Upper lobe of left lung (tissue), 6 donors: ENCODE results near the gene ORM2. TPM values are rescaled to one million over a fixed set of nuclear protein-coding genes. Genes with fewer than 3 reads are reported as not detected.

Experiments
- ATAC-seq, 2 donors: fragments of 200-7000 bp; cut with Tn5 transposase; one replicate each; pipeline ENCODE4 v1.9.1; 2022; ENCODE audit warnings: mild to moderate bottlenecking in 2 of 2, moderate library complexity in 2 of 2; ENCODE audit not compliant: low FRiP score in 2 of 2
- DNase-seq, 2 donors: peaks; one replicate each; pipeline ENCODE4 v3.0.0-alpha.2; 2019 to 2020
- H3K27ac ChIP-seq, 4 donors: fragments of 200-600 bp; sonication (generic); one replicate each; pipeline ENCODE4 v1.5.1; 2016 to 2019
- H3K27me3 ChIP-seq, 4 donors: fragments of 200-600 bp; sonication (generic); one replicate each; pipeline ENCODE4 v1.5.1; 2017 to 2019
- H3K36me3 ChIP-seq, 4 donors: fragments of 200-600 bp; sonication (generic); one replicate each; pipeline ENCODE4 v1.5.1; 2016 to 2019
- H3K4me1 ChIP-seq, 4 donors: fragments of 200-600 bp; sonication (generic); one replicate each; pipeline ENCODE4 v1.5.1; 2018 to 2019
- H3K4me3 ChIP-seq, 4 donors: fragments of 200-600 bp; sonication (generic); one replicate each; pipeline ENCODE4 v1.5.1; 2017 to 2019; ENCODE audit warnings: mild to moderate bottlenecking in 2 of 4, moderate library complexity in 1 of 4
- H3K9me3 ChIP-seq, 4 donors: fragments of 200-600 bp; sonication (generic); one replicate each; pipeline ENCODE4 v1.5.1; 2018 to 2019
- EP300 ChIP-seq, 4 donors: sonication (generic); formaldehyde crosslinking; IDR thresholded peaks; one replicate each; pipeline ENCODE4 v1.5.1; 2017; ENCODE audit warnings: antibody characterized with exemption in 4 of 4, control low read depth in 2 of 4
- POLR2A ChIP-seq, 4 donors: fragments of 450-650 bp; IDR thresholded peaks; one replicate each; pipeline ENCODE4 v1.5.1; 2016 to 2017; ENCODE audit warnings: antibody characterized with exemption in 4 of 4, mild to moderate bottlenecking in 2 of 4
- POLR2AphosphoS5 ChIP-seq, 2 donors: sonication (generic); formaldehyde crosslinking; IDR thresholded peaks; one replicate each; pipeline ENCODE4 v1.5.1; 2017; ENCODE audit warnings: antibody characterized with exemption in 2 of 2
- WGBS, 2 donors: methylation state at CpG; one replicate each; pipeline ENCODE4 v1.1.5; 2017 to 2018; 5-methylcytosine and 5-hydroxymethylcytosine counted together
- total RNA-seq, 6 donors: library from RNA; depleted of rRNA in 4 of 6; stranded (reverse); fragments of >200 nt in 4 of 6; gene quantifications; one replicate each; pipeline versions ENCODE4 v1.1.0 to v1.2.1, GENCODE V29; 2016 to 2021
- TF ChIP-seq, protein P1 (sequence below), 6 experiments: fragments of 450-650 bp in 4 of 6; fragments of 200-600 bp in 2 of 6; sonication (generic) in 2 of 6; IDR thresholded peaks; one replicate each; pipeline ENCODE4 v1.5.1; 2016 to 2019; ENCODE audit warnings: antibody characterized with exemption in 6 of 6
- donor health status: DM: no; HTN: no; CAD: no; lungs with moderate emphysema.
- donor health status: DM: no; HTN: yes; CAD: no; lungs with severe emphysema.

The ORM2 gene
- total RNA-seq, 6 donors from 2014 or later = 2.2 to 5.5 (median 4.0) TPM; not detected in 2

DNA sequence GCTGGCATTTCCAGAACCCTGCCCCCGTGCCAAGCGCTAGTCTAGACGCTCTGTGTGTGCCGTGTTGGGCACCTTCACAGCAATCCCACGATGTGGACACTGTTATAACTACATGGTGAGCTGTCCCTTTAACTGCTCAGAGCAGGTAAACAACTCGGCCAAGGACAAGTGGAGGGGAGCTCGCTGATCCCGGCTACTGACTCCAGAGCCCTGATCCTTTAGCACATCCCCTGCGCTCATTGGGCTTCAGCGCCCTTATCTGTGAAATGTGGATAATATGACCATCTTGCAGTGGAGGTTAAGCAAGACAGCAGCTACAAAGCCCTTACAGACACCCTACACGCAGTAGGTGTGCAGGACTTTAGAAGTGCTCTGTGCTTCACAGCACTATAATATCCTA is 16.5 kb downstream of the ORM2 start:
- no peak for ATAC-seq
- 88 to 100% methylated on average over 3 to 11 of the region's 11 CpGs for WGBS, 2 donors
- DNase-seq = no peak
- TF ChIP-seq, protein P1, sequence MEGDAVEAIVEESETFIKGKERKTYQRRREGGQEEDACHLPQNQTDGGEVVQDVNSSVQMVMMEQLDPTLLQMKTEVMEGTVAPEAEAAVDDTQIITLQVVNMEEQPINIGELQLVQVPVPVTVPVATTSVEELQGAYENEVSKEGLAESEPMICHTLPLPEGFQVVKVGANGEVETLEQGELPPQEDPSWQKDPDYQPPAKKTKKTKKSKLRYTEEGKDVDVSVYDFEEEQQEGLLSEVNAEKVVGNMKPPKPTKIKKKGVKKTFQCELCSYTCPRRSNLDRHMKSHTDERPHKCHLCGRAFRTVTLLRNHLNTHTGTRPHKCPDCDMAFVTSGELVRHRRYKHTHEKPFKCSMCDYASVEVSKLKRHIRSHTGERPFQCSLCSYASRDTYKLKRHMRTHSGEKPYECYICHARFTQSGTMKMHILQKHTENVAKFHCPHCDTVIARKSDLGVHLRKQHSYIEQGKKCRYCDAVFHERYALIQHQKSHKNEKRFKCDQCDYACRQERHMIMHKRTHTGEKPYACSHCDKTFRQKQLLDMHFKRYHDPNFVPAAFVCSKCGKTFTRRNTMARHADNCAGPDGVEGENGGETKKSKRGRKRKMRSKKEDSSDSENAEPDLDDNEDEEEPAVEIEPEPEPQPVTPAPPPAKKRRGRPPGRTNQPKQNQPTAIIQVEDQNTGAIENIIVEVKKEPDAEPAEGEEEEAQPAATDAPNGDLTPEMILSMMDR (IDR thresholded peaks at IDR 0.05) = no peak
- TF ChIP-seq POLR2AphosphoS5 (IDR thresholded peaks at IDR 0.05) = no peak
- no peak for TF ChIP-seq POLR2A (IDR thresholded peaks at IDR 0.05)
- no peak for TF ChIP-seq EP300 (IDR thresholded peaks at IDR 0.05)
- H3K4me1 ChIP-seq = peaks cover 14 to 20% (median 17%) of the 10 kb centered on the region in 4 donors
- H3K36me3 ChIP-seq = peaks cover 45 to 100% (median 94%) of the 10 kb centered on the region in 4 donors
- H3K4me3 ChIP-seq = no peak overlapping the region
- no peaks in the 10 kb centered on the region for H3K27me3 ChIP-seq
- H3K27ac ChIP-seq = no peak overlapping the region
- no peaks in the 10 kb centered on the region for H3K9me3 ChIP-seq

DNA sequence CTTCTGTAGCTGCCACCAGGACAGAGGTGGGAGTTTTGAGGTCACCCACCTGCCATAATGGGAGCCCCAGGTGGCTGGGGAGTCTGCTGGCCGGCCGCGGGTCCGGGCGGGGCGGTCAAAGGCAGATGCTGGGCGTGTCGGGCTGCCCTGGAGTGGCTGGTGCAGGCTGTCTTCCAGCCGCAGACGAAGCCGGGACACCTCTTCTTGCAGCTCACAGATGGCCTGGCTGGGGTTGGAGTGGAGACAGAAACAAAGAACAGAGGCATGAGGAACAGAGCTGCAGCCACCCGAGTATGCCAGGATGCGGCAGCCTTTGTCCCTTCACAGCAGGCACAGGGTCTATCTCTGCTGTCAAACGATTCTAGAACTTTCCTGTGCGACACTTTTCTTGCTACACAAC is 18.0 kb downstream of the ORM2 start:
- no peak overlapping the region for H3K4me3 ChIP-seq
- WGBS, 2 donors = 90 to 91% methylated on average over 12 to 13 of the region's 15 CpGs
- H3K27ac ChIP-seq = peak overlapping the region in 1 of 4 donors; percentile 73
- DNase-seq = peak in 1 of 2 donors; percentile 77
- H3K4me1 ChIP-seq = peaks cover 16 to 25% (median 18%) of the 10 kb centered on the region in 4 donors
- TF ChIP-seq EP300 (IDR thresholded peaks at IDR 0.05) (no peak), POLR2AphosphoS5 (IDR thresholded peaks at IDR 0.05) (no peak), POLR2A (IDR thresholded peaks at IDR 0.05) (no peak)
- TF ChIP-seq, protein P1 (IDR thresholded peaks at IDR 0.05) = no peak
- H3K27me3 ChIP-seq = no peaks in the 10 kb centered on the region
- peaks cover 47 to 100% (median 88%) of the 10 kb centered on the region in 4 donors for H3K36me3 ChIP-seq
- no peak for ATAC-seq
- no peaks in the 10 kb centered on the region for H3K9me3 ChIP-seq

DNA sequence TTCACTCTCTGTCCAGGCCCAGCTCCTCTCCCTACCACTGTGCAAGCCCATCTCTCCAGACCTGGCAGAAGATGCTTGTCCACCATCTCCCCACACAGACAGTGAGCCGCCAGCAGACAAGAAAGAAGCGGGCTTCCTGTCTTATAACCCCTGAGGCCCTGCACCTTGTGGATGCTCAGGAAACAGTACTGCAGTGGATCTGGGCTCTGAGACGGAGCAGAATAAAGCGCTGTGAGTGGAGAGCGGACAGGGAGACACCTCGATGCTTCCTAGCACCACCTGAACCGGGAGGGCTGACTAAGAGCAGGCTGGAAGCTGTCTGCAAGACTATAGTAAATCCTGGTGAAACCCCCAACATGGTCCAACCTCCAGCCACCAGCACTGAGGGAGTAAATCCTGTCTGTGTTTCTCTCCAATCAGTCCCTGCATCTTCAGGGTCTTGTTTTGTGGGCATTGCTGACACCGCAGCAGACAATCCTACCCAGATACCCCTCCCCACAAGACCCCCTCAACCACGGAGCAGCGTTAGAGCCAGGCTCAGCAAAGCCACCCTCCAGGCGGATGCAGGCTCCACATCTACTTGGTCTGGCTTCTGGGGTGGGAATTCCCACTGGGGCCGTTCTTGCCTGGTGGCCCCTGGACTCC is 18.7 kb downstream of the ORM2 start:
- ATAC-seq (peak in 1 of 2 donors; percentile 2), DNase-seq (no peak)
- peaks cover 42 to 100% (median 85%) of the 10 kb centered on the region in 4 donors for H3K36me3 ChIP-seq
- 85 to 88% methylated on average over 7 to 12 of the region's 12 CpGs for WGBS, 2 donors
- TF ChIP-seq EP300 (IDR thresholded peaks at IDR 0.05) = no peak
- TF ChIP-seq POLR2AphosphoS5 (IDR thresholded peaks at IDR 0.05) = no peak
- no peak for TF ChIP-seq POLR2A (IDR thresholded peaks at IDR 0.05)
- TF ChIP-seq, protein P1 (IDR thresholded peaks at IDR 0.05) = no peak
- no peak overlapping the region for H3K4me3 ChIP-seq
- peaks cover 16 to 25% (median 18%) of the 10 kb centered on the region in 4 donors for H3K4me1 ChIP-seq
- no peaks in the 10 kb centered on the region for H3K9me3 ChIP-seq
- no peaks in the 10 kb centered on the region for H3K27me3 ChIP-seq
- peak overlapping the region; percentile 41 to 73 (median 72) for H3K27ac ChIP-seq

- WGBS, 2 donors = 18 to 28% methylated on average over 6 to 9 of the region's 9 CpGs
- ATAC-seq = peak; percentile 81 to 86
- Histone ChIP-seq H3K36me3 (peaks cover 38 to 100% (median 85%) of the 10 kb centered on the region in 4 donors), H3K4me1 (peaks cover 16 to 25% (median 18%) of the 10 kb centered on the region in 4 donors), H3K27ac (peak overlapping the region; percentile 41 to 73 (median 72)), H3K27me3 (no peaks in the 10 kb centered on the region), H3K9me3 (no peaks in the 10 kb centered on the region), H3K4me3 (no peak overlapping the region)
- peak in 1 of 2 donors; percentile 96 for DNase-seq
- TF ChIP-seq, protein P1 (IDR thresholded peaks at IDR 0.05) = no peak
- TF ChIP-seq EP300 (IDR thresholded peaks at IDR 0.05) (peak in 1 of 4 donors; percentile 2), POLR2AphosphoS5 (IDR thresholded peaks at IDR 0.05) (peak; percentile 47 to 72), POLR2A (IDR thresholded peaks at IDR 0.05) (peak in 1 of 4 donors; percentile 22)
Observed at GRCh38 chr9:114348906-114349482, 19.3 kb downstream of the ORM2 start.
